Gastrocnemius medialis (tissue), 4 donors: ENCODE results near the gene IL1R1.

Source experiments
- CTCF ChIP-seq, 5 experiments: fragments of 450-650 bp in 3 of 5; fragments of 200-600 bp in 2 of 5; sonication (generic) in 2 of 5; IDR thresholded peaks in 4 of 5; conservative IDR thresholded peaks in 1 of 5; 1 replicate in 4 of 5; 2 replicates in 1 of 5; pipeline ENCODE4 v1.5.1; 2016 to 2019; ENCODE audit warnings: antibody characterized with exemption in 5 of 5, mild to moderate bottlenecking in 3 of 5, moderate library complexity in 3 of 5
- POLR2A ChIP-seq, 2 donors: fragments of 450-650 bp; IDR thresholded peaks; one replicate each; pipeline ENCODE4 v1.6.1; 2017; ENCODE audit warnings: antibody characterized with exemption in 2 of 2, mild to moderate bottlenecking in 2 of 2, moderate library complexity in 2 of 2

GRCh38 chr2:102111823-102112222 lies 30.7 kb upstream of the IL1R1 start:
- TF ChIP-seq CTCF (IDR thresholded peaks at IDR 0.05 in 4 of 5, conservative IDR thresholded peaks at IDR 0.05 in 1 of 5), result no peak
- no peak for TF ChIP-seq POLR2A (IDR thresholded peaks at IDR 0.05)
